Measurements from ENCODE around the gene TC2N. TPM values are rescaled to one million over a fixed set of nuclear protein-coding genes. Genes with fewer than 3 reads are reported as not detected.

TC2N gene
- total and polyA plus RNA-seq, 2 of the 4 experiments (the other 2 are of a cell fraction) = 0.03 to 0.18 TPM

- BruUV-seq (replicated peaks) = no TSS peak
- dilution Hi-C loops (cut with HindIII; ENCODE audit: low sequenced_read_pairs, unreplicated experiment) = no loop called here
Observed at GRCh38 chr14:91731018-91731417, 136.3 kb downstream of the TC2N start.

More at GRCh38 chr14:91731018-91731417, 136.3 kb downstream of the TC2N start:
- H2AK9ac ChIP-seq (replicated peaks; ENCODE audit: low read depth, low read length, poor library complexity) = no peak overlapping the region
- no peaks in the 10 kb centered on the region for H4K20me1 ChIP-seq (ENCODE audit: insufficient read depth, low read length)
- POLR2A ChIA-PET (ENCODE audit: unreplicated experiment) = no interaction called here
- CTCF ChIA-PET = no interaction called here
- in situ Hi-C loops (cut with MboI; ENCODE audit: low sequenced_read_pairs) (no loop called here), intact Hi-C loops (cut with micrococcal nuclease) (no loop called here)
- H3K9ac ChIP-seq (ENCODE audit: low read depth, low read length) = no peak overlapping the region
- no peaks in the 10 kb centered on the region for H3K27me3 ChIP-seq (ENCODE audit: control insufficient read depth, insufficient read depth, low read length)
- H2BK15ac ChIP-seq (ENCODE audit: low read depth, low read length) = no peak overlapping the region
- no peak overlapping the region for H3K23ac ChIP-seq (ENCODE audit: low read depth, low read length)
- H3K14ac ChIP-seq (replicated peaks; ENCODE audit: low read depth, low read length) = no peak overlapping the region
- no peak overlapping the region for H3K4me3 ChIP-seq (ENCODE audit: insufficient read depth, low read depth, low read length)
- H2BK120ac ChIP-seq (ENCODE audit: low read depth, low read length) = no peak overlapping the region
- DNase-seq (no peak), ATAC-seq (ENCODE audit: low read depth) (no peak)
- no peaks in the 10 kb centered on the region for H3K36me3 ChIP-seq (ENCODE audit: control insufficient read depth, insufficient read depth, low read length)
- no peak for TF ChIP-seq ELK1 (IDR thresholded peaks at IDR 0.05; ENCODE audit: borderline replicate concordance, low read depth, low read length)
- TF ChIP-seq FOS (IDR thresholded peaks at IDR 0.05; ENCODE audit: low read depth, low read length) = no peak
- no peak overlapping the region for H2AK5ac ChIP-seq (ENCODE audit: low read depth, low read length)
- no peak overlapping the region for H2BK5ac ChIP-seq (ENCODE audit: low read depth, low read length, poor library complexity, severe bottlenecking)
- H2BK20ac ChIP-seq (ENCODE audit: low read depth, low read length) = no peak overlapping the region
- no peak overlapping the region for H3K27ac ChIP-seq (ENCODE audit: insufficient read depth, low read length)
- H3K79me1 ChIP-seq (ENCODE audit: low read depth in 1 of 2, low read length in 2 of 2) = no peaks in the 10 kb centered on the region
- no peaks in the 10 kb centered on the region for H3K9me3 ChIP-seq (ENCODE audit: control insufficient read depth, insufficient read depth, low read length)
- H3K4me2 ChIP-seq (ENCODE audit: low read depth, low read length) = no peak overlapping the region
- no peak overlapping the region for H2AFZ ChIP-seq (replicated peaks; ENCODE audit: low read length, poor library complexity)
- no peaks in the 10 kb centered on the region for H3K4me1 ChIP-seq (ENCODE audit: control insufficient read depth, insufficient read depth, low read length)
- no peak overlapping the region for H4K91ac ChIP-seq (ENCODE audit: insufficient read depth, low read depth, low read length)
- no peaks in the 10 kb centered on the region for H3K9me1 ChIP-seq (ENCODE audit: insufficient read depth, low read length)
- no peak overlapping the region for H3K56ac ChIP-seq (ENCODE audit: extremely low read depth, insufficient read depth, low read length)
- no peak overlapping the region for H3K4ac ChIP-seq (ENCODE audit: low read depth, low read length)
- WGBS, 2 experiments (ENCODE audit: extremely low coverage in 2 of 2, insufficient read length in 1 of 2) = no CpG with 5 or more reads among the region's 2 CpGs
- H3K18ac ChIP-seq (ENCODE audit: low read depth, low read length) = no peak overlapping the region
- no peak overlapping the region for H4K5ac ChIP-seq (ENCODE audit: low read depth, low read length)
- no peak overlapping the region for H4K8ac ChIP-seq (ENCODE audit: low read depth in 2 of 2, low read length in 2 of 2)
